ENCODE data around the gene RPL15. TPM values are rescaled to one million over a fixed set of nuclear protein-coding genes. Genes with fewer than 3 reads are reported as not detected.
A peak's percentile ranks its signal among the peaks of the same experiment; 100 is the strongest.

RPL15 gene
- total RNA-seq, 1 donor from 2014 or later, result 1,872 TPM

DNA sequence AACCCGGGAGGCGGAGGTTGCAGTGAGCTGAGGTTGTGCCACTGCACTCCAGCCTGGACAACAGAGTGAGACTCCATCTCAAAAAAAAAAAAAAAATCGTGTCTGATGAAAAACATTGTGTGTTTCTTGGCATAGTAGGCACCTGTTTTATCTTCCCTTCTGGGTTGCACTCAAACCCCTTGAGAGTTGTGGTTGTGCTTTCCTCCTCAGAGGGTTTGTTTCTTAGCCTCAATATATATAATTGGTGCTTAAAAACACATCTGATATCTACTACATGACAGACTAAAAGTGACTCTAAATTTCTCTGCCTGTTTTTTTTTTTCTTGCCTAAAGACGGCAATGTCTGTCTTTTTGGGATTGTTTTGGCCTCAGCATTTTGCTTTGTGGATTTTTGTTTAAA, 35.7 kb downstream of the RPL15 start:
- Mint-ChIP-seq H3K36me3 (ENCODE audit: unreplicated experiment) (peaks cover 21% of the 10 kb centered on the region), H3K4me1 (ENCODE audit: unreplicated experiment) (peaks cover 45% of the 10 kb centered on the region), H3K27me3 (ENCODE audit: unreplicated experiment) (no peaks in the 10 kb centered on the region), H3K4me3 (ENCODE audit: unreplicated experiment) (no peak overlapping the region), H3K27ac (ENCODE audit: unreplicated experiment) (no peak overlapping the region), H3K9me3 (ENCODE audit: unreplicated experiment) (no peaks in the 10 kb centered on the region)
- no peak for DNase-seq (ENCODE audit: extremely low spot score, unreplicated experiment)
- no peak for TF ChIP-seq CTCF (IDR thresholded peaks at IDR 0.05)

DNA sequence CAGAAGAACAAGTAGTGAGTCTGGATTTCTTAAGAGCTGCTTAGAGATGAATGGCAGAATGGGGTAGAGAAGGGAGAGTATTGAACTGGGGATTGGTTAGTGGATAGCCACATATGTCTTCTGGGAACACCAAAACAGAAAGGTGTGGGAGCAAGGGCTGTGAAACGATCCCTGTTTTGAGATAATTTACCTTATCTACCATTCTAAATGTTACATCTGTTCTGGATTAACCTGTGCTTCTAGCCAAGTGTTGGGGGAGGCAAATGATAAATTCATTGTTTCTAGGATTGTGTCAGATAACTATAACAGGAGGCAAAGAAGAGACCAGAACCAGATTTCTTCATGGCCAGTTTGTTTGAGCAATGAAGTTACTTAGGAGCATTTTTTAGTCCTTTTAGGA, 36.6 kb downstream of the RPL15 start:
- TF ChIP-seq CTCF (IDR thresholded peaks at IDR 0.05), result no peak
- no peak overlapping the region for H3K4me3 Mint-ChIP-seq (ENCODE audit: unreplicated experiment)
- DNase-seq (ENCODE audit: extremely low spot score, unreplicated experiment), result no peak
- H3K27ac Mint-ChIP-seq (ENCODE audit: unreplicated experiment), result no peak overlapping the region
- H3K36me3 Mint-ChIP-seq (ENCODE audit: unreplicated experiment), result peaks cover 21% of the 10 kb centered on the region
- peaks cover 37% of the 10 kb centered on the region for H3K4me1 Mint-ChIP-seq (ENCODE audit: unreplicated experiment)
- H3K9me3 Mint-ChIP-seq (ENCODE audit: unreplicated experiment), result no peaks in the 10 kb centered on the region
- no peaks in the 10 kb centered on the region for H3K27me3 Mint-ChIP-seq (ENCODE audit: unreplicated experiment)

DNA sequence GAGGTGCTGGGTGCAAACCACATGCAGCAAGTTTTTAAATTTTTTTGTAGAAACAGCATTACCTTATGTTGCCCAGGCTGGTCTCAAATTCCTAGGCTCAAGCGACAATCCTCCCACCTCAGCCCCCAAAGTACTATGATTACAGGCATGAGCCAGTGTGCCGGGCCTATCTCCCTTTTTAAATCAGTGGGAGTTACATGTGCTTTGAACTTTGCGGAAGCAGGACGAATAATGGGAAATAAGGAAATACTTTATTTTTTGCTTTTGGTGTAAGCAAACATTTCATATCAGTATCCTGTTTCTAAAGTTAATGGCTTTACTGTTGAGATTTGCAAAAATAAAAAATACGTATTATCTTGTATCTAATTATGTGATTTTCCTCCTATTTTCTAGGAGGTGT, 37.2 kb downstream of the RPL15 start:
- Mint-ChIP-seq H3K36me3 (ENCODE audit: unreplicated experiment) (peaks cover 21% of the 10 kb centered on the region), H3K9me3 (ENCODE audit: unreplicated experiment) (no peaks in the 10 kb centered on the region), H3K4me3 (ENCODE audit: unreplicated experiment) (no peak overlapping the region), H3K27me3 (ENCODE audit: unreplicated experiment) (no peaks in the 10 kb centered on the region), H3K4me1 (ENCODE audit: unreplicated experiment) (peaks cover 40% of the 10 kb centered on the region), H3K27ac (ENCODE audit: unreplicated experiment) (no peak overlapping the region)
- TF ChIP-seq CTCF (IDR thresholded peaks at IDR 0.05), result no peak
- DNase-seq (ENCODE audit: extremely low spot score, unreplicated experiment), result no peak

GRCh38 chr3:23956701-23957100, 39.8 kb downstream of the RPL15 start:
- H3K4me1 Mint-ChIP-seq (ENCODE audit: unreplicated experiment), result peaks cover 27% of the 10 kb centered on the region
- DNase-seq (ENCODE audit: extremely low spot score, unreplicated experiment), result no peak
- no peak overlapping the region for H3K4me3 Mint-ChIP-seq (ENCODE audit: unreplicated experiment)
- no peak overlapping the region for H3K27ac Mint-ChIP-seq (ENCODE audit: unreplicated experiment)
- TF ChIP-seq CTCF (IDR thresholded peaks at IDR 0.05), result no peak
- H3K36me3 Mint-ChIP-seq (ENCODE audit: unreplicated experiment), result peaks cover 26% of the 10 kb centered on the region
- no peaks in the 10 kb centered on the region for H3K27me3 Mint-ChIP-seq (ENCODE audit: unreplicated experiment)
- no peaks in the 10 kb centered on the region for H3K9me3 Mint-ChIP-seq (ENCODE audit: unreplicated experiment)

DNA sequence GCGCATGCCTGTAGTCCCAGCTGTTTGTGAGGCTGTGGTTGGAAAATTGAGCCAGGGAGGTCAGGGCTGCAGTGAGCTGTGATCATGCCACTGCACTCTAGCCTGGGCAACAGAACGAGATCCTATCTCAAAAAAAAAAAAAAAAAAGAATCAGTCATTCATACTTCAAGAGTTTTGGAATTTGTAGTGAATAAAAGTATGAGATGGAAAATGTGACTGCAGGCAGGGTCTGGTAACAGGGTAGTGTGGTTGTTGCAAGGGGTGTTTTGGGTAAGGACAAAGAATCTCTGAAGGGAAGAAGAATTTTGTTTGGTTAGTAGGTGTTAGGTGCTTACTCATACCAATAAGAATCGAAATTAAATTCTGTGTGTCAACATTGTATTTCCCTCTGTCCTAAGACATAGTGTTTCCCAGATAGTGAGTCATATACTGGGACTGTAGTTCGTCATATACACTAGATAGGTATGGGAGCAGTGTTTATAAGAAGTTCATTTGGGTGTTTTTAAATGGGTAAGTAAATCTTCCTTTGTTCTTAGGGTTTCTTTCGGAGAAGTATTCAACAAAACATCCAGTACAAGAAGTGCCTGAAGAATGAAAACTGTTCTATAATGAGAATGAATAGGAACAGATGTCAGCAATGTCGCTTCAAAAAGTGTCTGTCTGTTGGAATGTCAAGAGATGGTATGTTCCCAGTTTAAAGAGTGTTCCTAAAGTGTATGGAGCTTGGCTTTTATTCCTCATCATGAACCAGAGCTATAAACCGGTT, 42.4 kb downstream of the RPL15 start:
- H3K36me3 Mint-ChIP-seq (ENCODE audit: unreplicated experiment), result peaks cover 45% of the 10 kb centered on the region
- TF ChIP-seq CTCF (IDR thresholded peaks at IDR 0.05), result no peak
- no peak overlapping the region for H3K4me3 Mint-ChIP-seq (ENCODE audit: unreplicated experiment)
- H3K27ac Mint-ChIP-seq (ENCODE audit: unreplicated experiment), result peak overlapping the region; percentile 78
- H3K4me1 Mint-ChIP-seq (ENCODE audit: unreplicated experiment), result peaks cover 24% of the 10 kb centered on the region
- no peaks in the 10 kb centered on the region for H3K9me3 Mint-ChIP-seq (ENCODE audit: unreplicated experiment)
- no peak for DNase-seq (ENCODE audit: extremely low spot score, unreplicated experiment)
- no peaks in the 10 kb centered on the region for H3K27me3 Mint-ChIP-seq (ENCODE audit: unreplicated experiment)
